Prostate gland (tissue), 2 donors: ENCODE data around the gene TTLL10. TPM values are rescaled to one million over a fixed set of nuclear protein-coding genes. Genes with fewer than 3 reads are reported as not detected.
A peak's percentile ranks its signal among the peaks of the same experiment; 100 is the strongest.

Experiments
- DNase-seq: peaks from one replicate; pipeline ENCODE4 v3.0.0-alpha.2; 2019; ENCODE audit warnings: low spot score
- H3K27ac ChIP-seq, 2 donors: fragments of 200-600 bp; sonication (generic); 2 replicates each; pipeline ENCODE4 v1.5.1; 2017 to 2019
- H3K27me3 ChIP-seq: fragments of 200-600 bp; sonication (generic); replicated peaks from 2 replicates; pipeline ENCODE4 v1.5.1; 2019; ENCODE audit not compliant: insufficient read depth
- H3K36me3 ChIP-seq, 2 donors: fragments of 200-600 bp; sonication (generic); 1 replicate in 1 of 2; 2 replicates in 1 of 2; pipeline versions ENCODE4 v1.5.1 to v1.8.1; 2017 to 2019
- H3K4me1 ChIP-seq: fragments of 200-600 bp; sonication (generic); replicated peaks from 2 replicates; pipeline ENCODE4 v1.5.1; 2019
- H3K4me3 ChIP-seq, 2 donors: fragments of 200-600 bp; sonication (generic); 2 replicates each; pipeline ENCODE4 v1.5.1; 2017 to 2019
- H3K9me3 ChIP-seq: fragments of 200-600 bp; sonication (generic); 2 replicates; pipeline ENCODE4 v1.5.1; 2017
- CTCF ChIP-seq, 4 experiments: fragments of 200-600 bp in 2 of 4; fragments of 450-650 bp in 2 of 4; sonication (generic) in 2 of 4; IDR thresholded peaks; 1 replicate in 3 of 4; 2 replicates in 1 of 4; pipeline ENCODE4 v1.5.1; 2016 to 2019; ENCODE audit warnings: antibody characterized with exemption in 4 of 4, mild to moderate bottlenecking in 2 of 4, moderate library complexity in 2 of 4
- POLR2A ChIP-seq: fragments of 450-650 bp; IDR thresholded peaks from one replicate; pipeline ENCODE4 v1.6.1; 2016; ENCODE audit warnings: antibody characterized with exemption, mild to moderate bottlenecking
- POLR2AphosphoS5 ChIP-seq: sonication (generic); formaldehyde crosslinking; IDR thresholded peaks from one replicate; pipeline ENCODE4 v1.6.1; 2017; ENCODE audit warnings: antibody characterized with exemption
- WGBS: methylation state at CpG from one replicate; pipeline ENCODE4 v1.1.5; 2018; 5-methylcytosine and 5-hydroxymethylcytosine counted together
- intact Hi-C: fragments of 100-400 bp; cut with DNase I; formaldehyde crosslinking; loops from one replicate; pipeline ENCODE4 v1.14.2; 2022
- total RNA-seq, 2 donors: library from RNA; depleted of rRNA; stranded (reverse); fragments of >200 nt; gene quantifications; one replicate each; pipeline ENCODE4 v1.1.0, GENCODE V29; 2016

Gene TTLL10
- total RNA-seq, 2 donors from 2014 or later: 0.77 to 7.3 TPM

- Histone ChIP-seq H3K4me1 (peaks cover 15% of the 10 kb centered on the region), H3K4me3 (no peak overlapping the region), H3K9me3 (no peaks in the 10 kb centered on the region), H3K36me3 (peaks cover 5 to 10% of the 10 kb centered on the region in 2 donors), H3K27ac (no peak overlapping the region), H3K27me3 (no peaks in the 10 kb centered on the region)
- 93% methylated on average over 19 of the region's 19 CpGs for WGBS
- DNase-seq: no peak
- intact Hi-C loops: no loop called here
- no peak for TF ChIP-seq POLR2AphosphoS5
- TF ChIP-seq POLR2A: no peak
- no peak for TF ChIP-seq CTCF (IDR thresholded peaks at IDR 0.05)
These were observed 56.1 kb downstream of the TTLL10 start for GRCh38 chr1:1229770-1230169.

- DNase-seq: no peak
- Histone ChIP-seq H3K9me3 (no peaks in the 10 kb centered on the region), H3K4me1 (peaks cover 15% of the 10 kb centered on the region), H3K27me3 (no peaks in the 10 kb centered on the region), H3K4me3 (peak overlapping the region; percentile 78 to 95), H3K36me3 (peaks cover 5 to 10% of the 10 kb centered on the region in 2 donors), H3K27ac (peak overlapping the region; percentile 79 to 92)
- WGBS: 11% methylated on average over 24 of the region's 24 CpGs
- intact Hi-C loops: no loop called here
- TF ChIP-seq CTCF (IDR thresholded peaks at IDR 0.05) (peak in 2 of 4 experiments; percentile 41 to 42), POLR2A (no peak), POLR2AphosphoS5 (peak; percentile 43)
These were observed 57.1 kb downstream of the TTLL10 start for GRCh38 chr1:1230656-1231399.

GRCh38 chr1:1231400-1232207 is 57.9 kb downstream of the TTLL10 start, which contains the start of gene SDF4:
SDF4 (minus strand) TSS chr1:1232001; CDS start chr1:1228772, 3,229 bp downstream.
- H3K9me3 ChIP-seq: no peaks in the 10 kb centered on the region
- intact Hi-C loops: no loop called here
- H3K27ac ChIP-seq: peak within 1 kb of the TSS; percentile 79 to 92
- DNase-seq: peak; percentile 96
- TF ChIP-seq CTCF (IDR thresholded peaks at IDR 0.05) (peak in 1 of 4 experiments; percentile 7), POLR2AphosphoS5 (peak; percentile 74), POLR2A (peak; percentile 67)
- peak within 1 kb of the TSS; percentile 78 to 95 for H3K4me3 ChIP-seq
- peaks cover 5 to 10% of the 10 kb centered on the region in 2 donors for H3K36me3 ChIP-seq
- whole genome bisulfite sequencing: under 1% methylated on average over 47 of the region's 99 CpGs
- H3K4me1 ChIP-seq: peaks cover 15% of the 10 kb centered on the region
- no peaks in the 10 kb centered on the region for H3K27me3 ChIP-seq

GRCh38 chr1:1232208-1232795 is 58.6 kb downstream of the TTLL10 start, which contains the start of gene B3GALT6:
B3GALT6 (plus strand) TSS chr1:1232237; CDS start chr1:1232279, 42 bp downstream.
- intact Hi-C loops: no loop called here
- peak within 1 kb of the TSS; percentile 79 to 92 for H3K27ac ChIP-seq
- no peak for DNase-seq
- peaks cover 5 to 8% of the 10 kb centered on the region in 2 donors for H3K36me3 ChIP-seq
- TF ChIP-seq POLR2AphosphoS5 (no peak), POLR2A (no peak), CTCF (IDR thresholded peaks at IDR 0.05) (no peak)
- H3K4me3 ChIP-seq: peak within 1 kb of the TSS; percentile 78 to 95
- WGBS: 9% methylated on average over 32 of the region's 100 CpGs
- no peaks in the 10 kb centered on the region for H3K27me3 ChIP-seq
- peaks cover 15% of the 10 kb centered on the region for H3K4me1 ChIP-seq
- H3K9me3 ChIP-seq: no peaks in the 10 kb centered on the region
